ENCODE data around the gene SHISA9. TPM values are rescaled to one million over a fixed set of nuclear protein-coding genes. Genes with fewer than 3 reads are reported as not detected.

The SHISA9 gene
- total RNA-seq, 1 donor from 2014 or later, result not detected

- no peak overlapping the region for H3K9ac ChIP-seq (ENCODE audit: low read depth in 1 of 3, low read length in 3 of 3)
- H3K4me3 ChIP-seq (ENCODE audit: low read length in 3 of 3), result no peak overlapping the region
- H3K27me3 ChIP-seq (ENCODE audit: control insufficient read depth in 3 of 3, insufficient read depth in 3 of 3, low read length in 3 of 3), result peaks cover 0 to 2% (median 0%) of the 10 kb centered on the region in 3 donors
- H3K36me3 ChIP-seq (ENCODE audit: control insufficient read depth in 3 of 3, insufficient read depth in 3 of 3, low read length in 3 of 3), result no peaks in the 10 kb centered on the region
- H3K9me3 ChIP-seq (ENCODE audit: control insufficient read depth in 3 of 3, low read length in 3 of 3), result no peaks in the 10 kb centered on the region
- no peak overlapping the region for H3K27ac ChIP-seq (ENCODE audit: low read depth, low read length)
- no peaks in the 10 kb centered on the region for H3K4me1 ChIP-seq (ENCODE audit: control insufficient read depth in 3 of 3, insufficient read depth in 3 of 3, low read length in 3 of 3)
These were observed 168.9 kb downstream of the SHISA9 start for GRCh38 chr16:13070268-13070667.

DNA sequence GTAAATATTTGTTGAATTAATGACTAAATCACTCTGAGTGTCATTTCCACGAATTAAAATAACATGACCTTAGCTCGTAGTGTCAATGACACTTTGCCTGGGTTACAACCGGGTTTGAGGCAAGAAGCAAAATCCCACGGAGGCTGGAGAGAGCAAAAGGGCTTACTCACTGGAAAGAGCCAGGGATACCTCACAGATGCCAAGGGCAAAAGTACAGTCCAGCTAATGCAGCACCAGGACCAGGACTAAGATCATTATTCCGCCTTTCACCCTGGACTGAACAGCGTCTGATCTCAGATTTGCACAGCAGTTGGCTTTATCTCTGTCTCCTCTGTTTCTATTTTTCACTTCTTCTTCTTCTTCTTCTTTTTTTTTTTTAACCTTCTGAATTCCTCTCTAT is 175.5 kb downstream of the SHISA9 start:
- Histone ChIP-seq H3K4me3 (ENCODE audit: low read length in 3 of 3) (no peak overlapping the region), H3K36me3 (ENCODE audit: control insufficient read depth in 3 of 3, insufficient read depth in 3 of 3, low read length in 3 of 3) (no peaks in the 10 kb centered on the region)

DNA sequence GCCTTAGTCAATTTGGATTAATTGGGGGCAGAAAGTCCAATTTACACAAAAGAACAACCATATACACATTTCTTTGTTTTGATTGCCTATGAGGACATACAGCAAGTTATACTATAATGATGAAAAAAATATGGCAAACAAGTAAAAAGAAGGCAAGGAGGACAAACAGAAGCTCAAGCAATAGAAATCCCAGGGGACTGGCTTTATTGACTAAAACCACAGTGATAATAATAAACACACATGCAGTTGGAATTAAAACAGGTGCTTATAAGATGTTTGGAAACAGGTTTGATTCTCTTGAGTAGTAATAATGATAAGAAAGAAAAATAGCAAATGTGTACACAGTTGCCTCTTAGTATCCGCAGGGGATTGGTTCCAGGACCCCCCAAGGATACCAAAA is 176.4 kb downstream of the SHISA9 start:
- H3K36me3 ChIP-seq (ENCODE audit: control insufficient read depth in 3 of 3, insufficient read depth in 3 of 3, low read length in 3 of 3), result no peaks in the 10 kb centered on the region

More for the DNA sequence above, 175.5 kb downstream of the SHISA9 start:
- H3K27ac ChIP-seq (ENCODE audit: low read depth, low read length), result no peak overlapping the region
- H3K4me1 ChIP-seq (ENCODE audit: control insufficient read depth in 3 of 3, insufficient read depth in 3 of 3, low read length in 3 of 3), result no peaks in the 10 kb centered on the region
- no peak overlapping the region for H3K9ac ChIP-seq (ENCODE audit: low read depth in 1 of 3, low read length in 3 of 3)
- H3K9me3 ChIP-seq (ENCODE audit: control insufficient read depth in 3 of 3, low read length in 3 of 3), result no peaks in the 10 kb centered on the region
- H3K27me3 ChIP-seq (ENCODE audit: control insufficient read depth in 3 of 3, insufficient read depth in 3 of 3, low read length in 3 of 3), result no peaks in the 10 kb centered on the region

GRCh38 chr16:13080531-13080930 is 179.1 kb downstream of the SHISA9 start:
- H3K4me1 ChIP-seq (ENCODE audit: control insufficient read depth in 3 of 3, insufficient read depth in 3 of 3, low read length in 3 of 3), result no peaks in the 10 kb centered on the region
- no peaks in the 10 kb centered on the region for H3K27me3 ChIP-seq (ENCODE audit: control insufficient read depth in 3 of 3, insufficient read depth in 3 of 3, low read length in 3 of 3)
- no peak overlapping the region for H3K9ac ChIP-seq (ENCODE audit: low read depth in 1 of 3, low read length in 3 of 3)
- H3K4me3 ChIP-seq (ENCODE audit: low read length in 3 of 3), result no peak overlapping the region
- H3K9me3 ChIP-seq (ENCODE audit: control insufficient read depth in 3 of 3, low read length in 3 of 3), result no peaks in the 10 kb centered on the region
- H3K36me3 ChIP-seq (ENCODE audit: control insufficient read depth in 3 of 3, insufficient read depth in 3 of 3, low read length in 3 of 3), result no peaks in the 10 kb centered on the region
- no peak overlapping the region for H3K27ac ChIP-seq (ENCODE audit: low read depth, low read length)

More for the DNA sequence above, 176.4 kb downstream of the SHISA9 start:
- no peaks in the 10 kb centered on the region for H3K4me1 ChIP-seq (ENCODE audit: control insufficient read depth in 3 of 3, insufficient read depth in 3 of 3, low read length in 3 of 3)
- H3K9me3 ChIP-seq (ENCODE audit: control insufficient read depth in 3 of 3, low read length in 3 of 3), result no peaks in the 10 kb centered on the region
- H3K27ac ChIP-seq (ENCODE audit: low read depth, low read length), result no peak overlapping the region
- no peak overlapping the region for H3K9ac ChIP-seq (ENCODE audit: low read depth in 1 of 3, low read length in 3 of 3)
- H3K27me3 ChIP-seq (ENCODE audit: control insufficient read depth in 3 of 3, insufficient read depth in 3 of 3, low read length in 3 of 3), result no peaks in the 10 kb centered on the region
- H3K4me3 ChIP-seq (ENCODE audit: low read length in 3 of 3), result no peak overlapping the region

- H3K27ac ChIP-seq (ENCODE audit: low read depth, low read length), result no peak overlapping the region
- H3K9ac ChIP-seq (ENCODE audit: low read depth in 1 of 3, low read length in 3 of 3), result no peak overlapping the region
- H3K4me3 ChIP-seq (ENCODE audit: low read length in 3 of 3), result no peak overlapping the region
These were observed 180.5 kb downstream of the SHISA9 start for GRCh38 chr16:13081825-13082331.

GRCh38 chr16:13083681-13084080 is 182.3 kb downstream of the SHISA9 start:
- H3K27ac ChIP-seq (ENCODE audit: low read depth, low read length), result no peak overlapping the region
- no peaks in the 10 kb centered on the region for H3K36me3 ChIP-seq (ENCODE audit: control insufficient read depth in 3 of 3, insufficient read depth in 3 of 3, low read length in 3 of 3)
- H3K27me3 ChIP-seq (ENCODE audit: control insufficient read depth in 3 of 3, insufficient read depth in 3 of 3, low read length in 3 of 3), result no peaks in the 10 kb centered on the region
- H3K4me1 ChIP-seq (ENCODE audit: control insufficient read depth in 3 of 3, insufficient read depth in 3 of 3, low read length in 3 of 3), result no peaks in the 10 kb centered on the region
- H3K9ac ChIP-seq (ENCODE audit: low read depth in 1 of 3, low read length in 3 of 3), result no peak overlapping the region
- H3K9me3 ChIP-seq (ENCODE audit: control insufficient read depth in 3 of 3, low read length in 3 of 3), result no peaks in the 10 kb centered on the region
- H3K4me3 ChIP-seq (ENCODE audit: low read length in 3 of 3), result no peak overlapping the region

More at GRCh38 chr16:13081825-13082331, 180.5 kb downstream of the SHISA9 start:
- Histone ChIP-seq H3K27me3 (ENCODE audit: control insufficient read depth in 3 of 3, insufficient read depth in 3 of 3, low read length in 3 of 3) (no peaks in the 10 kb centered on the region), H3K9me3 (ENCODE audit: control insufficient read depth in 3 of 3, low read length in 3 of 3) (no peaks in the 10 kb centered on the region), H3K36me3 (ENCODE audit: control insufficient read depth in 3 of 3, insufficient read depth in 3 of 3, low read length in 3 of 3) (no peaks in the 10 kb centered on the region), H3K4me1 (ENCODE audit: control insufficient read depth in 3 of 3, insufficient read depth in 3 of 3, low read length in 3 of 3) (no peaks in the 10 kb centered on the region)

DNA sequence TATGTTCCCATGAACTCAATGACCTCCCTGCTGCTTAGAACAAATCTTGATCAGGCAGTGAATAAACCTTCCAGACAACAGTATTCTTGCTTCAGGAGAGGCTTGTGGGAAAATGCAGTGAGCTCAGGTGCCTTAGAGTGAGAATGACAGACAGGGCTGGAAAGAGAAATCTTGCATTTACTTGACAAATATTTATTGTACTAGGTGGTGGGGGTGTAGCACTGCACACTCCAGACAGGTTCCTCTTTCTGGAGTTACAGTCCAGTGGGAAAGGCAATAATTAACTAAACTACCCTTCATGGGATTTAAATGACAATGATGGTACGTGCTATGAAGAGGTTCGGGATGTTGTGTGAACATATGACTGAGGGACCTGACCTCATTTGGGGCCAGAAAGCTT is 182.9 kb downstream of the SHISA9 start:
- H3K4me3 ChIP-seq (ENCODE audit: low read length in 3 of 3), result no peak overlapping the region
- H3K9ac ChIP-seq (ENCODE audit: low read depth in 1 of 3, low read length in 3 of 3), result no peak overlapping the region
- H3K4me1 ChIP-seq (ENCODE audit: control insufficient read depth in 3 of 3, insufficient read depth in 3 of 3, low read length in 3 of 3), result no peaks in the 10 kb centered on the region
- no peaks in the 10 kb centered on the region for H3K9me3 ChIP-seq (ENCODE audit: control insufficient read depth in 3 of 3, low read length in 3 of 3)
- H3K36me3 ChIP-seq (ENCODE audit: control insufficient read depth in 3 of 3, insufficient read depth in 3 of 3, low read length in 3 of 3), result no peaks in the 10 kb centered on the region
- H3K27me3 ChIP-seq (ENCODE audit: control insufficient read depth in 3 of 3, insufficient read depth in 3 of 3, low read length in 3 of 3), result no peaks in the 10 kb centered on the region
- no peak overlapping the region for H3K27ac ChIP-seq (ENCODE audit: low read depth, low read length)

DNA sequence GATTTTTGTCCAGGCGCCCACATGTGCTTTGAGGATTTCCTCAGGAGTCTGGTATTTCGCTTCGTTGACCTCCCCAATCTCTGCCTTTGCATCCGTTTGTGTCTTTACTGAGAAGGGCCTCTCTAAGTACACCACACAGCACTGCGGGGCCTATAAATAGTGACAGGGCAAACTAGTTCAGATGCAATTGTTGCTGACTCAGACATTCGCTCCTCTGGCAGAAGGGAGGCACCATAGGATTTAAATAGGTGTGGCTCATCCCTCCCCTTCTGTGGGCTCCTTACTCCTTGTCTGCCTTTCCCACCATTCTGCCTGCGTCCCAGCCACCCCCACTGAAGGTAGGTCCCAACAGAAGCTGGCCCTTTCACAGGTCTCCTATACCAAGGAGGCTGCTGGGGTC is 192.3 kb downstream of the SHISA9 start:
- H3K27me3 ChIP-seq (ENCODE audit: control insufficient read depth in 3 of 3, insufficient read depth in 3 of 3, low read length in 3 of 3), result no peaks in the 10 kb centered on the region
- H3K9ac ChIP-seq (ENCODE audit: low read depth in 1 of 3, low read length in 3 of 3), result no peak overlapping the region
- peaks cover 0 to 5% (median 3%) of the 10 kb centered on the region in 3 donors for H3K9me3 ChIP-seq (ENCODE audit: control insufficient read depth in 3 of 3, low read length in 3 of 3)
- H3K27ac ChIP-seq (ENCODE audit: low read depth, low read length), result no peak overlapping the region
- no peaks in the 10 kb centered on the region for H3K36me3 ChIP-seq (ENCODE audit: control insufficient read depth in 3 of 3, insufficient read depth in 3 of 3, low read length in 3 of 3)
- no peaks in the 10 kb centered on the region for H3K4me1 ChIP-seq (ENCODE audit: control insufficient read depth in 3 of 3, insufficient read depth in 3 of 3, low read length in 3 of 3)
- no peak overlapping the region for H3K4me3 ChIP-seq (ENCODE audit: low read length in 3 of 3)

DNA sequence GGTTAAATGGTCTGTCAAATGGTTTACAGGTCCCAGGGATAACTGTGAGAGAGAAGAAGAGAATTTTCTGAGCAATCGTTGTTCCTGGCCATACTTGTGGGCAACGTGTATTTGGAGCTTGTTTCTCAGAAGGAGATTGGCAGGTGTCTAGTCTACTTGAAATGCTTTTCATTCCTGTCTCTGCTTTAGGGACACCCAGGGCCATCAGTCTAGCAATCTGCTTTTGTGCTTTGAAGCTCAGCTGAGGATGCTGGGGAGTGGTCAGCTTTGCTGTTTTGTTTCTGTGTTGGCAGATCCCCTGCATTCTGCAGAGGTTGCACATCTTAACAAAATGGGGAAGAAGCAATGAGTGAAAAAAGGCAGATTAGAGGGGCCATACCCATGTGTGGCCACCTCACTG is 193.7 kb downstream of the SHISA9 start:
- Histone ChIP-seq H3K27me3 (ENCODE audit: control insufficient read depth in 3 of 3, insufficient read depth in 3 of 3, low read length in 3 of 3) (no peaks in the 10 kb centered on the region), H3K9ac (ENCODE audit: low read depth in 1 of 3, low read length in 3 of 3) (no peak overlapping the region), H3K4me3 (ENCODE audit: low read length in 3 of 3) (no peak overlapping the region), H3K9me3 (ENCODE audit: control insufficient read depth in 3 of 3, low read length in 3 of 3) (peaks cover 0 to 4% (median 3%) of the 10 kb centered on the region in 3 donors), H3K4me1 (ENCODE audit: control insufficient read depth in 3 of 3, insufficient read depth in 3 of 3, low read length in 3 of 3) (no peaks in the 10 kb centered on the region), H3K36me3 (ENCODE audit: control insufficient read depth in 3 of 3, insufficient read depth in 3 of 3, low read length in 3 of 3) (no peaks in the 10 kb centered on the region), H3K27ac (ENCODE audit: low read depth, low read length) (no peak overlapping the region)

DNA sequence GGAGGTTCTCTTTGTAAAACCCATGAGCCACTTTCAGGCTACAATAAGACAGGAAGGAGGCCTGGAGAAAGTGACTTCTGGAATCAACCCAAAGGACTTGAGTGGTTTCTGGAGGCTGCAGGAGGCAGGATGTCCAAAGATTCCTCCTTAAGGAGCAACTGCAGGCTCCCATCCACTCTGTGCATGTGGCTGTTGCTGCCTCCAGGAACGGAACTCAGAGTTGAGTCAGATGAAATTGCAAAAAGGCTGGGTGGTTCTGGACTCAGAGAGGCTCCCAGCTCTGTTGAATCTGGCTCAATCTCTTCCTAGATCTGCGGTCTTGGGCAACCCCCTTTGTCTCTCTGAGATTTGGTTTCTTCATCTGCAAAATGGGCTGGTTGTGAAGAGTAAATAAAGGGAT is 197.1 kb downstream of the SHISA9 start:
- no peaks in the 10 kb centered on the region for H3K4me1 ChIP-seq (ENCODE audit: control insufficient read depth in 3 of 3, insufficient read depth in 3 of 3, low read length in 3 of 3)
- H3K4me3 ChIP-seq (ENCODE audit: low read length in 3 of 3), result no peak overlapping the region
- no peak overlapping the region for H3K9ac ChIP-seq (ENCODE audit: low read depth in 1 of 3, low read length in 3 of 3)
- H3K9me3 ChIP-seq (ENCODE audit: control insufficient read depth in 3 of 3, low read length in 3 of 3), result no peaks in the 10 kb centered on the region
- H3K36me3 ChIP-seq (ENCODE audit: control insufficient read depth in 3 of 3, insufficient read depth in 3 of 3, low read length in 3 of 3), result no peaks in the 10 kb centered on the region
- no peaks in the 10 kb centered on the region for H3K27me3 ChIP-seq (ENCODE audit: control insufficient read depth in 3 of 3, insufficient read depth in 3 of 3, low read length in 3 of 3)
- H3K27ac ChIP-seq (ENCODE audit: low read depth, low read length), result no peak overlapping the region
